Stimulated activated CD4-positive, alpha-beta T cell treated with anti-CD3 and anti-CD28 coated beads, Interleukin-4, amount 100 ng/mL, for 1 hour (primary cell): ENCODE measurements around the gene CLCF1.

Source experiments
- DNase-seq: peaks from one replicate; pipeline ENCODE4 v3.0.0-alpha.2; 2020

The CLCF1 gene

DNA sequence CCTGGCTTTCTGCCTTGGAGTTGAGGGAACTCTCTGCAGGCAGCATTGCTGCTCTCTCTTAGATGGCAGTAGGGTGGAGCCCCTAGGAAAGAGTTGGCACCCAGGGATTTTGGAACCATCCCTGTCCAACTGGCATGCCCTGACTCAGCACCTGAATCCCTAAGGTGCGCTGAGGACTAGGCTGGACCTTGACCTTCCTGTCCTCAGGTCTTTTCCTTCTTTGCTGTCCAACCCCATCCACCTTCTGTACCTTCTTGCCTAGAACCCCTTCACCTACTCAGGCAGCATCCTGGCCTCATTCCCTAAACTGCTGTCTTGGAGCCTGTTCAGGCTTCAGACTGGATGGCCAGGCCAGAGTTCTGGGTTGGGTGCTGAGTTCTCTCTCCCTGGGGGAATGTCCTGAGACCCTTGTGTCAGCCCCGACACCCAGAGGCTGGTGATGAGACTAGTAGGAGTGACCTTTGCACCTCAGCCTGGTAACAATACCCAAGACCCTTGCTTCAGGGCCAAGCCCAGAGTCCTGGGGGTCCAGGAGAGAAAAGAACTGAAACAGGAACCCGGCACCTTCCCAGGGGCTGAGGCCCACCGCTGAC, 17.5 kb downstream of the CLCF1 start:
- DNase-seq = no peak

- no peak for DNase-seq
These were observed 18.2 kb downstream of the CLCF1 start for GRCh38 chr11:67355023-67355793.

DNA sequence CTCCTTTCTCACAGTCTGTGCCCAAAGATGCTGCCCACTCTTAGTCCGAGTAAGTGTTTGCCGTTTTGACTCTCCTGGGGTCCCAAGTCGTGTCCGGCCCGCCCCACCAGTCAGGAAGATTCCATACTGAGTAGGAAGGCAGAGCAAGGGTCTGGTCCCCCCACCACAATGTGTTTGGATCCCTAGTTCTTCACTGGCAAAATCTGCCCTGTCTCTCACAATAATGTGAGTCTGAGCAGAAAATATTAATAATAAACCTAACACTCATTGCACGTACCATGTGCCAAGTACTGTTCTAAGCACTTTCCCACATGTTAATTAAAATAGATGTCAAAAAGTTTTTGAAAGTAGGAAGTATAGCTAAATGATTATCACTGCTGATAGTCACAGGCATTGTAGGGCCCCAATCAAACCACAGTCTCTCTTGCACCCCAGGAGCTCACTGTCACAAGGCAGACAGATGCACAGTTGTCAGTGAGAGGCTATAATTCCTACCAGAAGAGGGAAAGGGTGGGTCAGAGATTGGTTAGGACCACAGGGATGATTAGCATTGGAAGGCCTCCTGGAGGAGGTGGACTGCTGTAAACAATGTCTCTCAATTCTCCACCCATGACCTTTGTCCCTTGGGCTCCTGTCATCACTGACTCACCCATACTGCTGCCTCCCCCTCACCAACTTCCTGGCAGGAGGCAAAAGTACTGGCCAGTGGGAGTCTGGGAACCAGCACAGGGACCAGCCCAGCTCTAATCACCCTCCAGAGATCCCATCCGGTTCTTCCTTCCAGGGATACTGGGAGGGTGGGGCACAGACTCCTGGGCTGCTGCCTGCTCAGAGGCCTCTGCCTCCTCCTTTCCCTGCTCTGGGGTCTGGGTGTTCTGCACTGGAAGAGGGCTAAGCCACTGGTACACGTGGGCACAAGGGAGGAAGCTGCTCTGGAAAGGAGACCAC, 19.0 kb downstream of the CLCF1 start:
- no peak for DNase-seq

- peak; percentile 97 for DNase-seq
These were observed 19.9 kb downstream of the CLCF1 start, which contains the start of gene POLD4 for GRCh38 chr11:67353317-67354074. TSS of gene POLD4 (minus strand) at chr11:67353546. CDS start at chr11:67353399, 147 bp downstream.

DNA sequence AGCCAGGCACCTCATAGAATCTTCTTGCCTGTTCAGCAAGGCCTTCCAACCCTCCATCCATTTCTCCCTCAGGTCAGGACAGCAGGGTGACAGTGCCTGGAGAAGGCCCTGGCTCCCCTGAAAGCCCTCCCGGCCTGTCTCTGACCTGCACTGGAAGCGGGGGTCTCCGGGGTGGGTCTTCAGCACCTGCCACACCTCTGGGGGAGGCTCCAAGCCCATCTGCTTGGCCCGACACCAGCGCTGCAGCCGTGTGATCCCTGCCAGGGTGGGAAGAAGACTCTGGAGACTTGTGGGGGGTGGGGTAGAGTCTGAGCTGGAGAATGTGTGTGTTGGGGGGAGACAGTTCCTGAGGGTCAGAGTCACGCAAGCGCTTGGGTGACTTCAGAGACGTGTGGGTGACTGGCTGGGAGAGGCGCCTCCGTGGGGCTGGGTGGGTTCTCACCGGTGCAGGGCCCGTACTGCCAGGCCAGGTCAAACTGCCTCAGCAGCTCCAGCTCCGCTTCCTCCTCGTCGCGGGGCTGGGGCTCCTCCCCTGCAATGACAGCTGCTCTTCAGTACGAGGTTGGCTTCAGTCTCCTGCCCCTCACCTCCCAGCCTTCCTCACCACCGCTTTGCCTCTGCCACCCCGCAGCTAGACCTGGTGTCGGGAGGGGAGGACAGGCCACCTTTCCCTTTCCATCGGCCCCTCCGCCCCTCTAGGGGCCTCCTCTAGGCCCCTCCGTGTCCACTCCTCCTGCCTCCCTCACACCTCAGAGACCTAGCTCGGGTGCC, 20.7 kb downstream of the CLCF1 start:
- DNase-seq = no peak

DNA sequence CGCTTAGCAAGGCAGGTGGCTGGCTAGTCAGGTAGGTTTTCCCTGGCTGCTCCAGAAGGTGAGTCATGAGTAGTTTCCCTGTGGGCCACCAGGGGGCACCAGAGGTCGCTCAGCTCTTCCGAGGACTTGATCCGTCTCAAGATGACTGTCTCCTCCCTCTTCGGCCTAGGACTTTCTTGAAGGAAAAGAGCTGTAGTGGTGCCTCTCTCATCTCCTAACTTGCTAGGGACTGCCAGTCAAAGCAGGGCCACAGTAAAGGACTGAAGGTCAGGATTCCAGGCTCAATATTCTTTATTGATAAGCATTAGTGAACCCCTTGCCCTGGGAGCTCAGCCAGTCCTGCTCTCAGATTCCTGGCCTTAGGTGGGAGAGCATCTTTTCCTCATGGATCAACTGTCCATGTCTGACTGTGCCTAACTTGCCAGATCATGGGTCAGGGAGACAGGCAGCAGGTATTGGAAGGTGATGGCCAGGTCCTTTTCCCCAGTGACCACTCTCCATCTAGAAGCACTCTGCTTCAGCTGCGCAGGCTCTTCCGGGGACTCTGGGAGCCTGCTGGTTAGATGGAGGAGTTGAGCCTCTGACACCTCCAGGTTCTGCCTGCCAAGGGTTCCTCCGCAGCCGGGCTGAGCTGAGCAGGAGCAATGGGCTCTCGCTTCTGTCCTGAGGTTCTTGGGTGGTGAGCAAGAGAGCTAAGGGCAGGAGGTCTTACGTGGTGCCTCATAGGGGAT, 22.0 kb downstream of the CLCF1 start:
- DNase-seq = peak; percentile 67

- DNase-seq = no peak
These were observed 23.4 kb downstream of the CLCF1 start for GRCh38 chr11:67349928-67350465.

DNA sequence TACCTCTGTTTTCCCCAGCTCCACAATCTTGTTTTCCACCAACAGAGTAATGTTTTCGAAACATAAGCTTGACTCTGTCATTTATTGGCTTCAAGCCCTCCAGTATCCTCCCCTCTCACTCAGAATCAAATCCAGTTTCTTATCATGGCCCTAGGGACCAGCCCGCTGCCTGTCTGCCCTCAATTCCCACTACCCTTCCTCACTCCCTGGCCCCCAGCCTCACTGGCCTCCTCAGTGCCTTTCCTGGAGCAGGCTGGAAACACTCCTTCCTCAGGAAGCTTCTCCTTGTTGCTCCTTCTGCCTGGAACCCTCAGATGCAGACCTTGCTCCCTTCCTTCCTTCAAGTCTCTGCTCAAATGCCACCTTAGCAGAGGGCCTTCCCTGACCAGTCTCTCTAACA, 23.9 kb downstream of the CLCF1 start:
- no peak for DNase-seq

DNA sequence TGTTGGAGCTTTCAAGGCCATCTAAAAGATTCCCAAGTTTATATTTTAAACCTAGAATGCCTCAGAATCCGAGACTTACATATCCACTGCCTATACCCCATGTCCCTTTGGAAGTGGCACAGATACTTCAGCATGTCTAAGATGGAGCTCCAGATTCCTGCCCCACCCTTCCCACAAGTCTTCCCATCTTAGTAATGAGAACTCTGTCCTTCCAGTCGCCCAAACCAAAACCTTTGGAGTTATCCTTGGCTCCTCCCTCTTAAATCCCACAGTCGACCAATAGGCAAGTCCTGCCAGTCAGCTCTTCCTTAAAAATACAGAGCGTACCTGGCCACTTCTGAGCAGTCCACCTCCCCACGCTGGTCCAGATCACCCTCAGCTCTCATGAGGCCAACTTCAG, 24.4 kb downstream of the CLCF1 start:
- no peak for DNase-seq

- DNase-seq = no peak
These were observed 25.2 kb downstream of the CLCF1 start for GRCh38 chr11:67347964-67348749.

DNA sequence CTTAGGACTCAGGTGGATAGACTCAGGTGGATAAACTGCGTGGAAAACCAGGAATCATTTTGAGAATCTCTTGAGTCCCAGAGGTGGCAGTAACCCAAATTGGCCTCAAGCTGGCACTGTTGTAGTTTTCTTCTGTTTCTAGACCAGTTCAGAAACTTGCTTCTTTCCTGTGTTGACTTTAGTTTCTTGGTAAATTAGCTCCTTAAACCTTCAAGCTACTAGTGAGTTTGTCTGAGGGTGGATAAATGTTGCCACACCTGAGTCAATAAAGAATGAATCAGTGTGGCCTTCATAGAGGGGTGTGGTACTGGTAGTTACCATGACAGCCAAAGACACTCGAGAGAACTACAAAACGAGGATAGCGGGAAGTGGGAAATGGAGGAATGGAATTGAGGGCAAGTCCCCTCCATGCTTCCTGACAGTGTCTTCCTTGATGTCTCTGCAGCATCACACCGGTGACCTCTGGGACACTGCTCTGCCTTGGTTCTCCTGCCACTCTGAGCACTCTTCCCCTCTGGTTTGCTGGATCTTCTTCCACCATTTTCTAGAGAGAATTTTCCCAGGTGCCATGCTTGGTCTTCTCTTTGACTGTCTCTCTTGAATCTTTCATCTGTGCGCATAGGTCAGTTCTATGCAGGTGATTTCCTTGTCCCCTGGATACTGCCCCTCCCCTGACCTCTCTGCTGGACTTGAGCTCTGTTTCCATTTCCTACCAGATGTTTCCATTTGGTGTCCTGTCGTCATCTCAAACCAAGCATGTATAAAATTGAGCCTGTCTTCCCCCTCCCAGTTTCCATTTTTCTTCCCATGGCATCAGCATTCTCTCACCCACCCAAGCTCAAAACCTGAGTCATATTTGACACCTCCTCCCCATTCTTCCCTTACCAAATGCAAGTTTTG, 27.2 kb downstream of the CLCF1 start:
- no peak for DNase-seq

DNA sequence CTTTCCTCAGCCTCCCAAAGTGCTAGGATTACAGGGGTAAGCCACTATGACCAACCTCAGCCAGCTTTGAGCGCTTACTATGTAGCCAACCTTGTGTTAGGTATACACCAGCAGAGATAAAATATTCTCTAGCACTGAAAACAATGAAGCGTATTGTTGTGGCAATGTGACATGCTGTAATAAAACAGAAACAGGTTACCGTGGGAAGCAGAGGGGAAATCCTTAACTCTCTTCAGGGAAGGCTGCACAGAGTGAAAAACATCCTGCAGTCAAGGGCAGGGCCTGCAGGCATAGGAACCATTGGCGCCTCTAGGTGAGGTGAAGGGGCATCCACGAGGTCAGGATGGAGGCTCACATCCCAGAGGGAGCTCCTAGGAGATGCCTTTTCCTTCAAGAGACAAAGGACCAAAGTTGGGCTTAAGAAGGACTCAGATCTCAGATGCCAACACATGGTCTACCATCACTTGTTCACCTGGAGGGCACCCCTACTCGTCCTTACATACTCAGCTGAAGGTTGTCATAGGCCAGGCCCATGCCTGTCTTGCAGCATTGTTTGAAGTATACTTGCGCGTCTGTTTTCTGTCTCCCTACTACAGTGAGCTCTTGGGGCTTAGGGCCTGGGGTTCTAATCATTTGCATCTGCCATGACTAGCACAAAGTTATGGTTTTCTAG, 28.0 kb downstream of the CLCF1 start:
- no peak for DNase-seq

- no peak for DNase-seq
These were observed 29.1 kb downstream of the CLCF1 start for GRCh38 chr11:67344264-67344663.

- DNase-seq = no peak
These were observed 36.1 kb downstream of the CLCF1 start for GRCh38 chr11:67337257-67337656.

- DNase-seq = no peak
These were observed 41.2 kb downstream of the CLCF1 start for GRCh38 chr11:67332081-67332691.

GRCh38 chr11:67323526-67323925, 49.9 kb downstream of the CLCF1 start:
- no peak for DNase-seq

GRCh38 chr11:67322049-67322448, 51.3 kb downstream of the CLCF1 start:
- no peak for DNase-seq

GRCh38 chr11:67321313-67321871, 52.0 kb downstream of the CLCF1 start:
- DNase-seq = no peak
